ENCODE results near the gene SAE1. TPM values are rescaled to one million over a fixed set of nuclear protein-coding genes. Genes with fewer than 3 reads are reported as not detected.

The SAE1 gene
- total and polyA plus RNA-seq, 11 donors: 15.7 to 84.1 (median 49.7) TPM

DNA sequence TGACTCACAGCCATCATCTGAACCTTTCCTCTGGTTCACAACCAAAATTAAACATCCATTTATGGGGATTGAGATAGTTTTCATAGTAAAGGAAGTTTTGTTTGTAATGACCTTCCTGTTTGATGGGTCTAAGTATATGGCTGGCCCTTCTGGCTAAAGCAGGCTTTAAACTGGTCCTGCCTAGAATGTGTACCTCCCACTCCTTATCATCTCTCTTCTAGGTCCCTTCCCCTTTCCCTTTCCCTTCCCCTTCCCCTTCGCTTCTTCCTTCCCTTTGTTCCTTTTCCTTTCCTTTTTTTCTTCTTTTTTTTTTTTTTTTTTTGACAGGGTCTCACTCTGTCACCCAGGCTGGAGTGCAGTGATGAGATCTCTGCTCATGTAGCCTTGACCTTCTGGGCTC lies 64.8 kb downstream of the SAE1 start:
- DNase-seq: no peak
- H3K9me3 ChIP-seq: no peaks in the 10 kb centered on the region
- H3K4me1 ChIP-seq: peaks cover 0 to 11% (median 6%) of the 10 kb centered on the region in 12 donors
- no peak overlapping the region for H3K4me3 ChIP-seq
- TF ChIP-seq POLR2A (IDR thresholded peaks at IDR 0.05): no peak
- TF ChIP-seq, protein P1, sequence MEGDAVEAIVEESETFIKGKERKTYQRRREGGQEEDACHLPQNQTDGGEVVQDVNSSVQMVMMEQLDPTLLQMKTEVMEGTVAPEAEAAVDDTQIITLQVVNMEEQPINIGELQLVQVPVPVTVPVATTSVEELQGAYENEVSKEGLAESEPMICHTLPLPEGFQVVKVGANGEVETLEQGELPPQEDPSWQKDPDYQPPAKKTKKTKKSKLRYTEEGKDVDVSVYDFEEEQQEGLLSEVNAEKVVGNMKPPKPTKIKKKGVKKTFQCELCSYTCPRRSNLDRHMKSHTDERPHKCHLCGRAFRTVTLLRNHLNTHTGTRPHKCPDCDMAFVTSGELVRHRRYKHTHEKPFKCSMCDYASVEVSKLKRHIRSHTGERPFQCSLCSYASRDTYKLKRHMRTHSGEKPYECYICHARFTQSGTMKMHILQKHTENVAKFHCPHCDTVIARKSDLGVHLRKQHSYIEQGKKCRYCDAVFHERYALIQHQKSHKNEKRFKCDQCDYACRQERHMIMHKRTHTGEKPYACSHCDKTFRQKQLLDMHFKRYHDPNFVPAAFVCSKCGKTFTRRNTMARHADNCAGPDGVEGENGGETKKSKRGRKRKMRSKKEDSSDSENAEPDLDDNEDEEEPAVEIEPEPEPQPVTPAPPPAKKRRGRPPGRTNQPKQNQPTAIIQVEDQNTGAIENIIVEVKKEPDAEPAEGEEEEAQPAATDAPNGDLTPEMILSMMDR (IDR thresholded peaks at IDR 0.05): no peak
- no peaks in the 10 kb centered on the region for H3K27me3 ChIP-seq
- WGBS, 4 donors: 81 to 88% (median 82%) methylated on average over 1 of the region's 1 CpG
- no peak overlapping the region for H3K27ac ChIP-seq
- ATAC-seq: no peak
- H3K36me3 ChIP-seq: peaks cover 0 to 51% (median 27%) of the 10 kb centered on the region in 9 donors
- intact Hi-C loops (cut with DNase I): loop anchor here in 1 of 10 donors (5.0 kb wide), 1 partner anchor 38 kb away; no protein-coding TSS in a partner anchor

DNA sequence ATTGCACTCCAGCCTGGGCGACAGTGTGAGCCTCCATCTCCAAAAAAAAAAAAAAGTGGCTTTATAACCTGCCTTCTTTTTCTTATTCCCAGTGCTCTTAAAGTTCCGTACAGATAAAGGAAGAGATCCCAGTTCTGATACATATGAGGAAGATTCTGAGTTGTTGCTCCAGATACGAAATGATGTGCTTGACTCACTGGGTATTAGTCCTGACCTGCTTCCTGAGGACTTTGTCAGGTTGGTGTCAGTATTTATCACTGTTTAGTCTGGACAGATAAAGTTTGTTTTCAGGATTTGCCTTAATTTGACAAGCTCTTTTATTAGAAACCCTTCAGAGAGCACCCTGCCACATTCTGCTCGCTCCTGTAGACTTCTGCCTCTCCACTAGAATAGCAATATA lies 66.5 kb downstream of the SAE1 start:
- intact Hi-C loops (cut with DNase I): loop anchor here in 1 of 10 donors (5.0 kb wide), 1 partner anchor 40 kb away; no protein-coding TSS in a partner anchor
- Histone ChIP-seq H3K9me3 (no peaks in the 10 kb centered on the region), H3K27me3 (no peaks in the 10 kb centered on the region), H3K4me3 (no peak overlapping the region), H3K27ac (no peak overlapping the region), H3K36me3 (peaks cover 0 to 54% (median 37%) of the 10 kb centered on the region in 9 donors), H3K4me1 (peaks cover 0 to 5% (median 0%) of the 10 kb centered on the region in 12 donors)
- ATAC-seq (no peak), DNase-seq (no peak)
- TF ChIP-seq POLR2A (IDR thresholded peaks at IDR 0.05): no peak
- 92 to 96% (median 95%) methylated on average over 4 of the region's 4 CpGs for WGBS, 4 donors

DNA sequence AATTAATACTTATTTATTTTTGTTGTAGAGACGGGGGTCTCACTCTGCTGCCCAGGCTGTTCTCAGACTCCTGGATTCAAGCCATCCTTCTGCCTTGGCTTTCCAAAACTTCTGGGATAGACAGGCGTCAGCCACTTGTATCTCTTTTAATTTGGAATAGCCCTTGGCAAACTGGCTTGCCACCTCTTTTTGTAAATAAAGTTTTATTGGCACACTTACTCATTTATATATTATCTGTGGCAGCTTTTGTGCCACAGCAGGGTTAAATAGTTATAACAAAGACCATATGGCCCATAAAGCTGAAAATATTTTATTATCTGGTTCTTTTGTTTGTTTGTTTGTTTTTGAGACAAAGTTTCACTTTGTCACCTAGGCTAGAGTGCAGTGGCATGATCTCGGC lies 69.9 kb downstream of the SAE1 start:
- DNase-seq (no peak), ATAC-seq (no peak)
- H3K36me3 ChIP-seq: peaks cover 0 to 80% (median 59%) of the 10 kb centered on the region in 9 donors
- no peaks in the 10 kb centered on the region for H3K27me3 ChIP-seq
- no peak overlapping the region for H3K4me3 ChIP-seq
- WGBS, 4 donors: 83 to 95% (median 86%) methylated on average over 3 of the region's 3 CpGs
- no peak for TF ChIP-seq POLR2A (IDR thresholded peaks at IDR 0.05)
- TF ChIP-seq, protein P1 (IDR thresholded peaks at IDR 0.05): no peak
- H3K9me3 ChIP-seq: no peaks in the 10 kb centered on the region
- no peak overlapping the region for H3K27ac ChIP-seq
- H3K4me1 ChIP-seq: peaks cover 0 to 8% (median 0%) of the 10 kb centered on the region in 12 donors
- intact Hi-C loops (cut with DNase I): loop anchor here in 2 of 10 donors (10.0 kb wide), 1 partner anchor 46 kb away; no protein-coding TSS in a partner anchor

DNA sequence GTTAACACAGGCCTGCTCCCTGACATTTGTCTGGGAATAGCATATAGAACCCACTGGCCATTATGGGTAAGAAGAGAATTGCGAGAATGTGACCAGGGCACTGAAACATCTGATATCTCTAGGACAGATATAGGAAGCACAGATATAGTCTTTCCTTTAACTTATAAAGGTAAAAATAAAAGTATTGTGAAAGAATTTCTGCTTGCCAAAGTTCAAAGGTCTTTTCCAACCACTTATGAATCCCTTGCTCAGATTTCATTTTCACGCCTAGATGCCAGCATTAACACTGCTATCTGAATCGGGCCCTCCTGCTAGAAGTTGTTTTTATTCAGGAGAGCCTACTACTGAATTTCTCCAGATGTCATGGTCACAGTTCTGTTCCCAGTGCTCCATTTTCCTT lies 72.6 kb downstream of the SAE1 start:
- DNase-seq (no peak), ATAC-seq (no peak)
- Histone ChIP-seq H3K4me3 (no peak overlapping the region), H3K9me3 (no peaks in the 10 kb centered on the region), H3K36me3 (peaks cover 0 to 90% (median 67%) of the 10 kb centered on the region in 9 donors), H3K27ac (no peak overlapping the region), H3K27me3 (no peaks in the 10 kb centered on the region), H3K4me1 (peaks cover 0 to 8% (median 0%) of the 10 kb centered on the region in 12 donors)
- TF ChIP-seq POLR2A (IDR thresholded peaks at IDR 0.05): no peak
- TF ChIP-seq, protein P1 (IDR thresholded peaks at IDR 0.05): no peak
- intact Hi-C loops (cut with DNase I): loop anchor here in 2 of 10 donors (10.0 kb wide), 1 partner anchor 48 kb away; no protein-coding TSS in a partner anchor
- WGBS, 4 donors: 86 to 89% (median 86%) methylated on average over 3 of the region's 3 CpGs

All from heart left ventricle (tissue), 16 donors.